Calu3 (cell line): ENCODE results near the gene WNT6. TPM values are rescaled to one million over a fixed set of nuclear protein-coding genes. Genes with fewer than 3 reads are reported as not detected.

Experiments
- BruUV-seq: library from RNA; stranded (reverse); fragments of 400-500 nt; replicated peaks from 2 replicates; lab custom pipeline; 2021; lab: Mats Ljungman, UMichigan
- CTCF ChIA-PET: fragments of 300-600 bp; sonication (Branson Sonifier 250); formaldehyde crosslinking; loops from one replicate; lab custom pipeline; 2022; ENCODE audit warnings: antibody characterized with exemption; lab: Charles Lee
- DNase-seq: peaks from one replicate; pipeline ENCODE4 v3.0.0; 2022
- H3K27ac Mint-ChIP-seq: one replicate; pipeline ENCODE4 v1.8.0; 2022; ENCODE audit warnings: mixed read lengths; ENCODE audit not compliant: unreplicated experiment
- H3K27me3 Mint-ChIP-seq: one replicate; pipeline ENCODE4 v1.8.0; 2022; ENCODE audit warnings: mixed read lengths; ENCODE audit not compliant: unreplicated experiment
- H3K36me3 Mint-ChIP-seq: one replicate; pipeline ENCODE4 v1.8.0; 2022; ENCODE audit warnings: mild to moderate bottlenecking, moderate library complexity, mixed read lengths; ENCODE audit not compliant: insufficient read depth, unreplicated experiment
- H3K4me1 Mint-ChIP-seq: one replicate; pipeline ENCODE4 v1.8.0; 2022; ENCODE audit warnings: mild to moderate bottlenecking, low read depth, mixed read lengths; ENCODE audit not compliant: unreplicated experiment
- H3K4me3 Mint-ChIP-seq: one replicate; pipeline ENCODE4 v1.8.0; 2022; ENCODE audit warnings: mild to moderate bottlenecking, low read depth, moderate library complexity, mixed read lengths; ENCODE audit not compliant: unreplicated experiment
- H3K9me3 Mint-ChIP-seq: one replicate; pipeline ENCODE4 v1.8.0; 2022; ENCODE audit warnings: low read depth, mixed read lengths; ENCODE audit not compliant: unreplicated experiment
- intact Hi-C: fragments of 100-400 bp; cut with micrococcal nuclease; formaldehyde crosslinking; loops from one replicate; pipeline ENCODE4 v1.10.0; 2022; ENCODE audit not compliant: unreplicated experiment
- total RNA-seq: library from RNA; stranded (reverse); gene quantifications from 2 replicates; pipeline ENCODE4 v1.2.3, GENCODE V29; 2022
- TF ChIP-seq, protein P1 (sequence below): fragments of 200-600 bp; IDR thresholded peaks from one replicate; pipeline ENCODE4 v1.8.0; 2022; ENCODE audit warnings: antibody characterized with exemption; ENCODE audit not compliant: unreplicated experiment

WNT6 gene
- total RNA-seq, 1 experiment from 2014 or later = not detected

DNA sequence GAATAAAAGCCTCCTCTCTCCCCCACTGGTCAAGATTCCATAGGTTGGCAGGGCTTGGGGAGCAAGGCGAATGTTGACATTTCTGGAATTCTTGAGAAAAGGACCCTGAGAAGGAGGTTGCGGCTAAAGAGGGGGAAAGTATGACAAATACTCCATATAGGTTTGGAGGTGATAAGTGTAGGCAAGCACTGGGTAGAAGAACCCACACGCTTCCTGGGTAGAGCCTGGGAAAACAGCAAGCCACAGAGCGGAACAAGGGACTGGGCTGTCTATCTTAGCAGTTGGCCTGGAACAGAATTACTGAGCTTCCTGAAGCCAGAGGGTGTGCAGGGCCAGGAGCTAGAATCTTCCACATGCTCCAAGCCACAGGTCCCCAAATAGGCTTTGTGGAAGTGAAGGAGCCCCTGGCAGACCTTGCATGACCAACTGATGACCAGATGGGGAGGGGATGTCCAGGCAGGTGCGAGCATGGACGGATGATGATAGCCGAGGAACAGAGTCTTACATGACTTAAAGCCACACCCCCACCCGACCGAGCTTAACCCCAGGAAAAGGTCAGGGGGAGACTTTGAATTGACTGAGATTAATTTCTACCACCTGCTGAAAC is 37.9 kb upstream of the WNT6 start:
- no peaks in the 10 kb centered on the region for H3K9me3 Mint-ChIP-seq
- peaks cover 19% of the 10 kb centered on the region for H3K27me3 Mint-ChIP-seq
- no peak overlapping the region for H3K27ac Mint-ChIP-seq
- TF ChIP-seq, protein P1, sequence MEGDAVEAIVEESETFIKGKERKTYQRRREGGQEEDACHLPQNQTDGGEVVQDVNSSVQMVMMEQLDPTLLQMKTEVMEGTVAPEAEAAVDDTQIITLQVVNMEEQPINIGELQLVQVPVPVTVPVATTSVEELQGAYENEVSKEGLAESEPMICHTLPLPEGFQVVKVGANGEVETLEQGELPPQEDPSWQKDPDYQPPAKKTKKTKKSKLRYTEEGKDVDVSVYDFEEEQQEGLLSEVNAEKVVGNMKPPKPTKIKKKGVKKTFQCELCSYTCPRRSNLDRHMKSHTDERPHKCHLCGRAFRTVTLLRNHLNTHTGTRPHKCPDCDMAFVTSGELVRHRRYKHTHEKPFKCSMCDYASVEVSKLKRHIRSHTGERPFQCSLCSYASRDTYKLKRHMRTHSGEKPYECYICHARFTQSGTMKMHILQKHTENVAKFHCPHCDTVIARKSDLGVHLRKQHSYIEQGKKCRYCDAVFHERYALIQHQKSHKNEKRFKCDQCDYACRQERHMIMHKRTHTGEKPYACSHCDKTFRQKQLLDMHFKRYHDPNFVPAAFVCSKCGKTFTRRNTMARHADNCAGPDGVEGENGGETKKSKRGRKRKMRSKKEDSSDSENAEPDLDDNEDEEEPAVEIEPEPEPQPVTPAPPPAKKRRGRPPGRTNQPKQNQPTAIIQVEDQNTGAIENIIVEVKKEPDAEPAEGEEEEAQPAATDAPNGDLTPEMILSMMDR = no peak
- peaks cover 7% of the 10 kb centered on the region for H3K4me1 Mint-ChIP-seq
- no TSS peak for BruUV-seq
- intact Hi-C loops = no loop called here
- no peaks in the 10 kb centered on the region for H3K36me3 Mint-ChIP-seq
- no peak overlapping the region for H3K4me3 Mint-ChIP-seq
- CTCF ChIA-PET = no interaction called here
- DNase-seq = no peak

DNA sequence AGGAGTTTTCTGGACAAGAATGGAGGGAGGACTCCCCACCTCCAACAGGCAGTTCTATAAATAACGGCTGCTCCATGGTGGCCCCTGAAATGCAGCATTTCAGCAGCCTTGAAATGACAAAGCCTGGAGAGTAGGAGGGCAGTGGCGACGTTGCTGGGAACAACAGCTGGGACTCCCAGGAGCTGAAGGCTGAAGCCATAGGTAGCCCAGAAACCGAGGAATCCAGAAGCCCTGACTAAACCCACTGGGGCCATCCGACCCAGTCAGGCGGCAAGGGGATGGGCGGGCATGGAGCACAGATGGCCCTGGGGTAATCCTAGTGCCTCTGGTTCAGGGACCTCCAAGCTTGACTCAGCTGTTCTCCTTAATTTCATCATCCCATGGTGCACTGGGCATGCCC is 37.0 kb upstream of the WNT6 start:
- Mint-ChIP-seq H3K27me3 (peaks cover 28% of the 10 kb centered on the region), H3K27ac (no peak overlapping the region), H3K4me1 (peaks cover 7% of the 10 kb centered on the region), H3K9me3 (no peaks in the 10 kb centered on the region), H3K36me3 (no peaks in the 10 kb centered on the region), H3K4me3 (no peak overlapping the region)
- intact Hi-C loops = no loop called here
- CTCF ChIA-PET = no interaction called here
- TF ChIP-seq, protein P1 = no peak
- BruUV-seq = no TSS peak
- DNase-seq = no peak

DNA sequence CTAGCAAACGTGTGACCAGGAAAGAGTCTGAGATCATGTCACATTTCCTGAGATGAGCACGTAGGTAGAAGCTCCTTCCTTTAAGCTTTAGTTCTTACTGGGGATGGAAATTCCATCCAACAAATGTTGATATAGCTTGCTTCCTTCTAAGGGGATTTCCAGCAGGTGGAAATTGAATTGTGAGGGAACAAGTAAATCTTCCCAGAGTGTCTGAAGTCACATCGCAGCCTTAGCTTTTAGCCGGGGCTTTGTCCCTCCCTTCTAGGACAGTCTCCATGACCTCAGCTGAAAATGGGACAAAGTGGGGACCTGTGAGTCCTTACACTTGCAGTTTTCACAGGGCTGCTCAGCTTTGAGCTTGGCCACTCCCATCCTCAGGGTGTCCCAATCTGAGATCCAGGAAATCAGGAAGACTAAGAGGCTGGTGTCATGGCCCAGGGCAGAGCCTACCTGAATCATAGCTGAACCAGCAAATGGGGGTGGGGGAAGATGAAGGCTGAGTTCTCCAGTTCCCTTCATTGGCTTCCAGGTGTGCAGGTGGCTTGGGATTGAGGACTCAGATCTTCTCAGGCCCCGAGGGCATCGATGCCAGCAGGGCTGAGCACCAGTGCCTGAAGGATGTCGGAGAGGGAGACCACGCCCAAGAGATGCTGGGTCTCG is 36.3 kb upstream of the WNT6 start:
- intact Hi-C loops = no loop called here
- TF ChIP-seq, protein P1 = no peak
- Mint-ChIP-seq H3K9me3 (no peaks in the 10 kb centered on the region), H3K4me3 (no peak overlapping the region), H3K27me3 (peaks cover 35% of the 10 kb centered on the region), H3K27ac (no peak overlapping the region), H3K36me3 (no peaks in the 10 kb centered on the region), H3K4me1 (peaks cover 7% of the 10 kb centered on the region)
- CTCF ChIA-PET = no interaction called here
- BruUV-seq = no TSS peak
- DNase-seq = no peak

DNA sequence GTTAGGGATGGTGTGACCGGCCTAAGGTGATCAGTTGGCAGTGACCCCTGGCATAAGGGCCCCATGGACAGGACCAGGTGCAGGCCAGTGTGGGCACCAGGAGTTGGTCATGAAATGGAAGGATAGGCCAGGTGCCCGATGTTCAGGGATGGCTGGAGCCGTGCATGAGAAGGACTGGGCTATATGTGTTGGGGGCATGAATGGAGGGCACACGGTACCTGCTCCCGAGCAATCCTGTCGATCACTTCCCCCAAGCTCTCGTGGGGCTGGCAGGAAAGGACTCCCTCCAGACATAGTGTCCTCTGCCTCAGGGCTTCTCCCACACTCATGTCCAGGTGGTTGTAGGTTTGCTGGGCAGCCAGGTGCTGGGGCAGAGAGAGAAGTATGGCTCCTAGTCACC is 35.6 kb upstream of the WNT6 start:
- no TSS peak for BruUV-seq
- H3K36me3 Mint-ChIP-seq = no peaks in the 10 kb centered on the region
- H3K27me3 Mint-ChIP-seq = peaks cover 42% of the 10 kb centered on the region
- no peak overlapping the region for H3K4me3 Mint-ChIP-seq
- no peaks in the 10 kb centered on the region for H3K9me3 Mint-ChIP-seq
- H3K4me1 Mint-ChIP-seq = peaks cover 7% of the 10 kb centered on the region
- intact Hi-C loops = no loop called here
- TF ChIP-seq, protein P1 = no peak
- CTCF ChIA-PET = no interaction called here
- DNase-seq = no peak
- H3K27ac Mint-ChIP-seq = no peak overlapping the region
